HepG2 (cell line): ENCODE measurements around the gene CD19. TPM values are rescaled to one million over a fixed set of nuclear protein-coding genes. Genes with fewer than 3 reads are reported as not detected.
A peak's percentile ranks its signal among the peaks of the same experiment; 100 is the strongest.

Experiments used
- ARID2 ChIP-seq: sonication (generic); formaldehyde crosslinking; IDR thresholded peaks from 2 replicates; pipeline ENCODE4 v1.8.1; 2022; ENCODE audit warnings: mild to moderate bottlenecking, missing genetic modification reagents, borderline replicate concordance
- EEA1 ChIP-seq: sonication (generic); formaldehyde crosslinking; IDR thresholded peaks from 2 replicates; pipeline ENCODE4 v1.5.1; 2020; ENCODE audit warnings: mild to moderate bottlenecking, missing genetic modification reagents, borderline replicate concordance
- LCORL ChIP-seq, 2 experiments: fragments of 450-650 bp in 1 of 2; sonication (generic) in 1 of 2; formaldehyde crosslinking in 1 of 2; IDR thresholded peaks; 2 replicates each; pipeline versions ENCODE4 v1.5.0 to v1.6.1; 2017 to 2020; ENCODE audit warnings: antibody characterized with exemption in 1 of 2, missing genetic modification reagents in 1 of 2
- NFE2L2 ChIP-seq: fragments of 150-350 bp; IDR thresholded peaks from 2 replicates; pipeline ENCODE4 v1.6.1; 2014; ENCODE audit warnings: low read length
- RBM22 ChIP-seq: fragments of 200-400 bp; formaldehyde crosslinking; optimal IDR thresholded peaks from 2 replicates; pipeline ENCODE3; 2017; ENCODE audit warnings: mild to moderate bottlenecking, low read length, moderate library complexity
- SP1 ChIP-seq, 2 experiments: fragments of 450-650 bp in 1 of 2; sonication (generic) in 1 of 2; formaldehyde crosslinking in 1 of 2; IDR thresholded peaks; 2 replicates each; pipeline versions ENCODE4 v1.4.0 to v1.6.1; 2016 to 2020; ENCODE audit warnings: missing genetic modification reagents in 1 of 2
- SYNCRIP ChIP-seq: fragments of 200-400 bp; formaldehyde crosslinking; IDR thresholded peaks from 2 replicates; pipeline ENCODE4 v1.6.1; 2018; ENCODE audit warnings: mild to moderate bottlenecking, low read depth, low read length; ENCODE audit not compliant: insufficient read depth
- ZBTB1 ChIP-seq: sonication (generic); formaldehyde crosslinking; IDR thresholded peaks from 2 replicates; pipeline ENCODE4 v1.4.0; 2020; ENCODE audit warnings: missing genetic modification reagents, borderline replicate concordance
- ZBTB21 ChIP-seq: sonication (generic); formaldehyde crosslinking; IDR thresholded peaks from 2 replicates; pipeline ENCODE4 v1.4.0; 2020; ENCODE audit warnings: missing genetic modification reagents
- ZBTB38 ChIP-seq: sonication (generic); formaldehyde crosslinking; IDR thresholded peaks from 2 replicates; pipeline ENCODE4 v1.5.1; 2020; ENCODE audit warnings: mild to moderate bottlenecking, missing genetic modification reagents
- ZBTB8A ChIP-seq: sonication (generic); formaldehyde crosslinking; IDR thresholded peaks from 2 replicates; pipeline ENCODE4 v1.4.0; 2020; ENCODE audit warnings: mild to moderate bottlenecking, low read depth, missing genetic modification reagents, borderline replicate concordance
- ZEB1 ChIP-seq: IDR thresholded peaks from 2 replicates; pipeline ENCODE4 v1.6.1; 2012; ENCODE audit warnings: mild to moderate bottlenecking, low read depth, inconsistent platforms; ENCODE audit not compliant: insufficient replicate concordance
- ZMYM3 ChIP-seq: sonication (generic); formaldehyde crosslinking; IDR thresholded peaks from 2 replicates; pipeline ENCODE4 v1.5.1; 2020; ENCODE audit warnings: mild to moderate bottlenecking, missing genetic modification reagents
- ZNF335 ChIP-seq: sonication (generic); formaldehyde crosslinking; IDR thresholded peaks from 2 replicates; pipeline ENCODE4 v1.4.0; 2020; ENCODE audit warnings: missing genetic modification reagents
- ZNF512 ChIP-seq: sonication (generic); formaldehyde crosslinking; IDR thresholded peaks from 2 replicates; pipeline ENCODE4 v1.4.0; 2020; ENCODE audit warnings: mild to moderate bottlenecking, missing genetic modification reagents
- ZNF674 ChIP-seq: sonication (generic); formaldehyde crosslinking; IDR thresholded peaks from 2 replicates; pipeline ENCODE4 v1.5.0; 2020; ENCODE audit warnings: low read depth, mild to moderate bottlenecking, missing genetic modification reagents
- ZNF788 ChIP-seq: sonication (generic); formaldehyde crosslinking; IDR thresholded peaks from 2 replicates; pipeline ENCODE4 v1.5.0; 2020; ENCODE audit warnings: mild to moderate bottlenecking, missing genetic modification reagents, borderline replicate concordance
- ZSCAN12 ChIP-seq: sonication (generic); formaldehyde crosslinking; IDR thresholded peaks from 2 replicates; pipeline ENCODE4 v1.9.0; 2021; ENCODE audit warnings: mild to moderate bottlenecking, missing genetic modification reagents
- polyA plus RNA-seq, 8 experiments: library from polyadenylated mRNA; depleted of rRNA in 3 of 8; stranded (reverse) in 7 of 8; unstranded in 1 of 8; fragments of >200 nt; fragmentation: Illumina TruSeq in 4 of 8; extraction: Trizol in 4 of 8; gene quantifications; 2 replicates each; pipeline versions ENCODE4 v1.2.1 to v1.2.3, GENCODE V29; 2011 to 2016; ENCODE audit warnings: low read depth in 4 of 8, missing spikeins in 1 of 8, mixed read lengths in 1 of 8; ENCODE audit not compliant: insufficient read depth in 1 of 8
- total RNA-seq, 5 experiments: library from RNA; depleted of rRNA; stranded (reverse); fragments of >200 nt; fragmentation: Illumina TruSeq; extraction: Trizol; gene quantifications; 2 replicates each; pipeline ENCODE4 v1.2.3, GENCODE V29; 2016; ENCODE audit warnings: low read depth in 1 of 5
- TF ChIP-seq, protein P1 (sequence below): sonication (generic); formaldehyde crosslinking; IDR thresholded peaks from 2 replicates; pipeline ENCODE4 v1.8.1; 2023; ENCODE audit warnings: missing genetic modification reagents, inconsistent platforms, borderline replicate concordance
- TF ChIP-seq, protein P2 (sequence below): IDR thresholded peaks from 2 replicates; pipeline ENCODE4 v1.6.1; 2012; ENCODE audit warnings: low read depth, low read length, improper control_type of control experiment
- TF ChIP-seq, protein P3 (sequence below): sonication (generic); formaldehyde crosslinking; IDR thresholded peaks from 2 replicates; pipeline ENCODE4 v1.9.0; 2021; ENCODE audit warnings: missing genetic modification reagents, borderline replicate concordance

Gene CD19
- total and polyA plus RNA-seq, 2 of the 13 experiments (the other 11 are each of a cell fraction or from before 2014, with no cell fraction given), result 0.55 to 1.1 TPM

- peak; percentile 95; the same call in 1 of the 2 replicates for TF ChIP-seq ZSCAN12
- 0 out of 2 replicates have a peak, but pooled peaks have one; percentile 81 for TF ChIP-seq ZNF674 (CRISPR knock-in tag)
- TF ChIP-seq ZBTB1 (CRISPR knock-in tag), result no peak
- no peak for TF ChIP-seq RBM22
- TF ChIP-seq ZNF788, result peak; percentile 97
- TF ChIP-seq EEA1 (CRISPR knock-in tag), result no peak
- TF ChIP-seq ZMYM3, result no peak; the same call in 1 of the 2 replicates
- peak; percentile 57; the same call in 1 of the 2 replicates for TF ChIP-seq ZBTB8A (CRISPR knock-in tag)
- TF ChIP-seq SP1 (IDR thresholded peaks at IDR 0.05), result no peak
- peak; percentile 69 for TF ChIP-seq SP1 (CRISPR knock-in tag; IDR thresholded peaks at IDR 0.05)
- TF ChIP-seq ZNF512 (CRISPR knock-in tag), result no peak; the same call in 1 of the 2 replicates
- no peak; the same call in 1 of the 2 replicates for TF ChIP-seq ARID2
- TF ChIP-seq ZBTB21 (CRISPR knock-in tag), result no peak; the same call in 1 of the 2 replicates
- TF ChIP-seq, protein P1, sequence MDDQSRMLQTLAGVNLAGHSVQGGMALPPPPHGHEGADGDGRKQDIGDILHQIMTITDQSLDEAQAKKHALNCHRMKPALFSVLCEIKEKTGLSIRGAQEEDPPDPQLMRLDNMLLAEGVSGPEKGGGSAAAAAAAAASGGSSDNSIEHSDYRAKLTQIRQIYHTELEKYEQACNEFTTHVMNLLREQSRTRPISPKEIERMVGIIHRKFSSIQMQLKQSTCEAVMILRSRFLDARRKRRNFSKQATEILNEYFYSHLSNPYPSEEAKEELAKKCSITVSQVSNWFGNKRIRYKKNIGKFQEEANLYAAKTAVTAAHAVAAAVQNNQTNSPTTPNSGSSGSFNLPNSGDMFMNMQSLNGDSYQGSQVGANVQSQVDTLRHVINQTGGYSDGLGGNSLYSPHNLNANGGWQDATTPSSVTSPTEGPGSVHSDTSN (CRISPR knock-in tag), result peak; percentile 73; the same call in 1 of the 2 replicates
- peak; percentile 61; the same call in 1 of the 2 replicates for TF ChIP-seq ZBTB38 (CRISPR knock-in tag)
- TF ChIP-seq, protein P2, sequence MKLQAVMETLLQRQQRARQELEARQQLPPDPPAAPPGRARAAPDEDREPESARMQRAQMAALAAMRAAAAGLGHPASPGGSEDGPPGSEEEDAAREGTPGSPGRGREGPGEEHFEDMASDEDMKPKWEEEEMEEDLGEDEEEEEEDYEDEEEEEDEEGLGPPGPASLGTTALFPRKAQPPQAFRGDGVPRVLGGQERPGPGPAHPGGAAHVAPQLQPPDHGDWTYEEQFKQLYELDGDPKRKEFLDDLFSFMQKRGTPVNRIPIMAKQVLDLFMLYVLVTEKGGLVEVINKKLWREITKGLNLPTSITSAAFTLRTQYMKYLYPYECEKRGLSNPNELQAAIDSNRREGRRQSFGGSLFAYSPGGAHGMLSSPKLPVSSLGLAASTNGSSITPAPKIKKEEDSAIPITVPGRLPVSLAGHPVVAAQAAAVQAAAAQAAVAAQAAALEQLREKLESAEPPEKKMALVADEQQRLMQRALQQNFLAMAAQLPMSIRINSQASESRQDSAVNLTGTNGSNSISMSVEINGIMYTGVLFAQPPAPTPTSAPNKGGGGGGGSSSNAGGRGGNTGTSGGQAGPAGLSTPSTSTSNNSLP, result no peak
- no peak for TF ChIP-seq SYNCRIP
- no peak for TF ChIP-seq ZEB1
- TF ChIP-seq, protein P3, sequence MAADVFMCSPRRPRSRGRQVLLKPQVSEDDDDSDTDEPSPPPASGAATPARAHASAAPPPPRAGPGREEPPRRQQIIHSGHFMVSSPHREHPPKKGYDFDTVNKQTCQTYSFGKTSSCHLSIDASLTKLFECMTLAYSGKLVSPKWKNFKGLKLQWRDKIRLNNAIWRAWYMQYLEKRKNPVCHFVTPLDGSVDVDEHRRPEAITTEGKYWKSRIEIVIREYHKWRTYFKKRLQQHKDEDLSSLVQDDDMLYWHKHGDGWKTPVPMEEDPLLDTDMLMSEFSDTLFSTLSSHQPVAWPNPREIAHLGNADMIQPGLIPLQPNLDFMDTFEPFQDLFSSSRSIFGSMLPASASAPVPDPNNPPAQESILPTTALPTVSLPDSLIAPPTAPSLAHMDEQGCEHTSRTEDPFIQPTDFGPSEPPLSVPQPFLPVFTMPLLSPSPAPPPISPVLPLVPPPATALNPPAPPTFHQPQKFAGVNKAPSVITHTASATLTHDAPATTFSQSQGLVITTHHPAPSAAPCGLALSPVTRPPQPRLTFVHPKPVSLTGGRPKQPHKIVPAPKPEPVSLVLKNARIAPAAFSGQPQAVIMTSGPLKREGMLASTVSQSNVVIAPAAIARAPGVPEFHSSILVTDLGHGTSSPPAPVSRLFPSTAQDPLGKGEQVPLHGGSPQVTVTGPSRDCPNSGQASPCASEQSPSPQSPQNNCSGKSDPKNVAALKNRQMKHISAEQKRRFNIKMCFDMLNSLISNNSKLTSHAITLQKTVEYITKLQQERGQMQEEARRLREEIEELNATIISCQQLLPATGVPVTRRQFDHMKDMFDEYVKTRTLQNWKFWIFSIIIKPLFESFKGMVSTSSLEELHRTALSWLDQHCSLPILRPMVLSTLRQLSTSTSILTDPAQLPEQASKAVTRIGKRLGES (CRISPR knock-in tag), result peak; percentile 86
- no peak for TF ChIP-seq NFE2L2
- TF ChIP-seq LCORL (IDR thresholded peaks at IDR 0.05), result 0 out of 2 replicates have a peak, but pooled peaks have one; percentile 21
- TF ChIP-seq LCORL (CRISPR knock-in tag; IDR thresholded peaks at IDR 0.05), result peak; percentile 76; the same call in 1 of the 2 replicates
- TF ChIP-seq ZNF335 (CRISPR knock-in tag), result peak; percentile 82
Measured at GRCh38 chr16:28974437-28975157, 42.8 kb downstream of the CD19 start, which contains the start of gene SPNS1 (continued).
